ENCODE results near the gene C11orf87.

The C11orf87 gene

GRCh38 chr11:109435121-109435742 lies 13.2 kb downstream of the C11orf87 start:
- in situ Hi-C loops (cut with MboI; ENCODE audit: low pct_unique_long_range_greater_than_20kb, low sequenced_read_pairs): no loop called here
- DNase-seq: no peak

- DNase-seq: no peak
- in situ Hi-C loops (cut with MboI; ENCODE audit: low pct_unique_long_range_greater_than_20kb, low sequenced_read_pairs): no loop called here
These were observed 17.7 kb downstream of the C11orf87 start for GRCh38 chr11:109439684-109440083.

- DNase-seq: no peak
- in situ Hi-C loops (cut with MboI; ENCODE audit: low pct_unique_long_range_greater_than_20kb, low sequenced_read_pairs): no loop called here
These were observed 21.1 kb downstream of the C11orf87 start for GRCh38 chr11:109443052-109443451.

GRCh38 chr11:109454857-109455256 lies 32.9 kb downstream of the C11orf87 start:
- no peak for DNase-seq
- in situ Hi-C loops (cut with MboI; ENCODE audit: low pct_unique_long_range_greater_than_20kb, low sequenced_read_pairs): no loop called here

Measured in KBM-7 (cell line).